GM12891 (cell line): ENCODE data around the gene BPGM.

Experiments
- PAX5 ChIP-seq: IDR thresholded peaks from 2 replicates; pipeline ENCODE4 v1.6.1; 2011; ENCODE audit warnings: low read length, moderate library complexity, mild to moderate bottlenecking; ENCODE audit not compliant: insufficient read depth, severe bottlenecking
- POLR2A ChIP-seq: IDR thresholded peaks from 2 replicates; pipeline ENCODE4 v1.6.1; 2011; ENCODE audit warnings: low read depth, low read length, control low read depth
- POLR2AphosphoS5 ChIP-seq: IDR thresholded peaks from 2 replicates; pipeline ENCODE4 v1.6.1; 2011; ENCODE audit warnings: low read depth, low read length, control low read depth
- POU2F2 ChIP-seq: IDR thresholded peaks from 2 replicates; pipeline ENCODE4 v1.6.1; 2011; ENCODE audit warnings: low read depth, mild to moderate bottlenecking, control low read depth, low read length, moderate library complexity
- TAF1 ChIP-seq: IDR thresholded peaks from 2 replicates; pipeline ENCODE4 v1.6.1; 2011; ENCODE audit warnings: low read depth, low read length, control low read depth

GRCh38 chr7:134686786-134687185 lies 40.1 kb downstream of the BPGM start:
- no peak for TF ChIP-seq POLR2A
- no peak for TF ChIP-seq POLR2AphosphoS5
- no peak for TF ChIP-seq TAF1
- no peak for TF ChIP-seq POU2F2
- no peak for TF ChIP-seq PAX5
